Adipocyte (in vitro differentiated cells): ENCODE data around the gene KRT26.
A peak's percentile ranks its signal among the peaks of the same experiment; 100 is the strongest.
"Not testable (repeated sequence)": the region's sequence is repeated elsewhere in the genome, so short reads cannot be mapped to it uniquely, and the experiment has no call there.

Experiments used
- DNase-seq: peaks from one replicate; pipeline ENCODE4 v3.0.0-alpha.2; 2015; ENCODE audit warnings: low read depth
- H3K27me3 ChIP-seq: replicated peaks from 2 replicates; pipeline ENCODE4 v1.7.0; 2013; ENCODE audit warnings: mild to moderate bottlenecking, low read length, moderate library complexity; ENCODE audit not compliant: control insufficient read depth, insufficient read depth
- H3K36me3 ChIP-seq: 2 replicates; pipeline ENCODE4 v1.7.0; 2013; ENCODE audit warnings: low read length, mild to moderate bottlenecking, moderate library complexity; ENCODE audit not compliant: control insufficient read depth, insufficient read depth, severe bottlenecking
- H3K4me1 ChIP-seq: 2 replicates; pipeline ENCODE4 v1.7.0; 2013; ENCODE audit warnings: mild to moderate bottlenecking, low read length, moderate library complexity; ENCODE audit not compliant: control insufficient read depth, insufficient read depth
- H3K4me3 ChIP-seq: 2 replicates; pipeline ENCODE4 v1.7.0; 2013; ENCODE audit warnings: mild to moderate bottlenecking, low read length, moderate library complexity
- H3K9ac ChIP-seq: 2 replicates; pipeline ENCODE4 v1.7.0; 2013; ENCODE audit warnings: mild to moderate bottlenecking, low read length, moderate library complexity
- H3K9me3 ChIP-seq: 2 replicates; pipeline ENCODE4 v1.7.0; 2013; ENCODE audit warnings: mild to moderate bottlenecking, low read length, moderate library complexity; ENCODE audit not compliant: control insufficient read depth

KRT26 gene, protein sequence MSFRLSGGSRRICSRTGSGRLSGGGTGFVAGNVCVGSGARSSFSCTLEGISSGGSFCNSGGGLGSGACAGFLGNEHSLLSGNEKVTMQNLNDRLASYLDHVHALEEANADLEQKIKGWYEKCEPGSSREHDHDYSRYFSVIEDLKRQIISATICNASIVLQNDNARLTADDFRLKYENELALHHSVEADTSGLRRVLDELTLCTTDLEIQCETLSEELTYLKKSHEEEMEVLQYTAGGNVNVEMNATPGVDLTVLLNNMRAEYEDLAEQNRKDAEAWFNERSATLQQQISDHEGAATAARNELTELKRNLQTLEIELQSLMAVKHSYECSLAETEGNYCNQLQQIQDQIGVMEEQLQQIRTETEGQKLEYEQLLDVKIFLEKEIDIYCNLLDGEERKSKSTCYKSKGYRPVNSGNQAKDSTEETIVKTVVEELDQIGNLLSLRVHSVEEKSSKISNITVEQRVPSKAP

DNA sequence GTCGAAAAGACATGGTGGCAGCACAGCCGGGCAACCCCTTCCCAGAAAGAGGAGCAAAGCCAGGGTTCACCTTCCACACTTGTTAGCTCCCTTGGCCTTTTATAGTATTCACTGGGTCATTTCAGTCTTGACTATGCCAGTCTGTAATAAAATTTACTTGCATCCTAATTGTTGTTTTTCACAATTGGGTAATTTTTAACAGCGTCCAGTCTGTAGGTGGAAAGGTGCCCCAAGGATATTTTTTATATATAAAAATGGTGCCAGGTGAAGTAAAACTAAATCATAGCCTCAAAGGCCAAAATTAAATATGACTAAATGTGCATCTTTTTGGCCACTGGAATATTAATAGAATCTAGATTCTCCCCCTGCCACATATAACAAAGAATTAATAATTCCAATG lies at the start of gene KRT26:
Gene KRT26, minus strand, starts transcription at position 101 of the 400 bp plus-strand sequence. Its CDS starts 88 bp downstream, at position 13.
- Histone ChIP-seq H3K9me3 (no peaks in the 10 kb centered on the region), H3K36me3 (no peaks in the 10 kb centered on the region), H3K9ac (no peak within 1 kb of the TSS), H3K27me3 (peaks cover 24% of the 10 kb centered on the region), H3K4me3 (no peak within 1 kb of the TSS), H3K4me1 (no peaks in the 10 kb centered on the region)
- DNase-seq: no peak

DNA sequence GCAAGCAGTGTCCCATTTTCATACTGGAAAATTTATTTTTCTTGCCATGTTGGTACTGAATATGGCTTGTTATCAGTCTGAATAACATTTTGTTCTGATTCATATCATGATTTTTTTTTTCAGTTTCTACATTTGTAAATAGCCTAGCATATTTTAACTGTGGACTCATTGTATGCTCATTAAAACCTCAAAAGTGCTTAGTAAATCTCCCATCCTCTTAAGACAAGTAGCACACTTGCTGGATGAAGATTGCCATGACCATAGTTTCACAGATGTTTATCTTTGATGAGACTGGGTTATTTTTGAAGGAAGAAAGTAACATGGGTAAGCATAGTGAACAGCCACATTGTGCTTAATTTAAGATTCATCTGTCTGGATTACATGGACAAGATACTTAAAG lies 49.5 kb upstream of the KRT26 start:
- Histone ChIP-seq H3K4me1 (peaks cover 27% of the 10 kb centered on the region), H3K36me3 (peaks cover 13% of the 10 kb centered on the region), H3K9ac (no peak overlapping the region), H3K4me3 (no peak overlapping the region), H3K9me3 (no peaks in the 10 kb centered on the region), H3K27me3 (no peaks in the 10 kb centered on the region)
- no peak for DNase-seq

- H3K9ac ChIP-seq: peak overlapping the region; percentile 94
- peak overlapping the region; percentile 96 for H3K4me3 ChIP-seq
- no peaks in the 10 kb centered on the region for H3K27me3 ChIP-seq
- H3K4me1 ChIP-seq: peaks cover 27% of the 10 kb centered on the region
- H3K9me3 ChIP-seq: no peaks in the 10 kb centered on the region
- no peak for DNase-seq
- peaks cover 13% of the 10 kb centered on the region for H3K36me3 ChIP-seq
These were observed 48.3 kb upstream of the KRT26 start for GRCh38 chr17:40820228-40820838.

GRCh38 chr17:40819528-40820125 lies 47.6 kb upstream of the KRT26 start:
- H3K9ac ChIP-seq: peak overlapping the region; percentile 94
- H3K4me3 ChIP-seq: peak overlapping the region; percentile 96
- peaks cover 27% of the 10 kb centered on the region for H3K4me1 ChIP-seq
- peaks cover 13% of the 10 kb centered on the region for H3K36me3 ChIP-seq
- DNase-seq: peak; percentile 44
- H3K27me3 ChIP-seq: no peaks in the 10 kb centered on the region
- H3K9me3 ChIP-seq: no peaks in the 10 kb centered on the region

- peaks cover 13% of the 10 kb centered on the region for H3K36me3 ChIP-seq
- H3K27me3 ChIP-seq: no peaks in the 10 kb centered on the region
- peak overlapping the region; percentile 94 for H3K9ac ChIP-seq
- peaks cover 27% of the 10 kb centered on the region for H3K4me1 ChIP-seq
- peak overlapping the region; percentile 96 for H3K4me3 ChIP-seq
- DNase-seq: peak; percentile 91
- no peaks in the 10 kb centered on the region for H3K9me3 ChIP-seq
These were observed 46.9 kb upstream of the KRT26 start for GRCh38 chr17:40818733-40819527.

DNA sequence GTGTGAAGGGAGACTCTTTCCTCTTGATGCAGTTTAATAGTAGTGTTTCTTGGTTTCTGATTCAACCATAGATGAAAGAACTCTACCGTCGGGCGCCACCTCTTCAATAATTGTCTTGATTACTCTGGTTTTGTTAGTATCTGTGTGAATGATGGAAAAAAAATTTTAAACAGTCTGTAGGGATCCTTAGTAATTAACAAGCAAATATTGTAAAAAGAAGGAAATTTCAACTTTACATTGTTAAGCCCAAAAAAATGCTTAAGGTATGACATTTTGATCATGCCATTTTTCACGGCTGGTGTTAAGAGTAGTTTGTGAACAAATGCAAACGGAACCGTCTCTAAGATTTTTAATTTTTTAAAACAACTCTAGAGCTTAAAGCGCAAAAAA lies 46.3 kb upstream of the KRT26 start:
- H3K36me3 ChIP-seq: peaks cover 13% of the 10 kb centered on the region
- peak overlapping the region; percentile 96 for H3K4me3 ChIP-seq

GRCh38 chr17:40817103-40817682 lies 45.2 kb upstream of the KRT26 start:
- no peak overlapping the region for H3K9ac ChIP-seq

More for the DNA sequence above, 46.3 kb upstream of the KRT26 start:
- no peaks in the 10 kb centered on the region for H3K9me3 ChIP-seq
- H3K9ac ChIP-seq: peak overlapping the region; percentile 94
- H3K4me1 ChIP-seq: peaks cover 27% of the 10 kb centered on the region
- peak; percentile 13 for DNase-seq
- no peaks in the 10 kb centered on the region for H3K27me3 ChIP-seq

DNA sequence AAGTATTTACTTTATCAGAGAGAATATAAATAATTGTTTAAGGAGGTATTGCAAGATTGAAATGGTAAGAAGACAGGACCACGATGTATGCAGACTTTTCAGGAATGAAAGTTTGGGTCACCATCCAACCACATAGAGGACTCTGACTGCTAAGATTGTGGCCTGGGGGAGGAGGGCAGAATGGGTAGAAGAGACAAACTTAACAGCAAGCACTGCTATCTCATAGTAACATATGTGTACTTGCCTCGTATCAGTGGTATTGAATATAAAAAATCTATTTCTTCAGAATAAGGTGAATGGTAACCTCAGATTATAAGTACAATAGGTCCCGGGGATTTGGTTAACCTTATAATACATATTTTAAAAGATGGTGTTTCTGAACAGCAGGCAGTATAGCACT lies 44.6 kb upstream of the KRT26 start:
- peaks cover 13% of the 10 kb centered on the region for H3K36me3 ChIP-seq
- DNase-seq: no peak
- no peak overlapping the region for H3K9ac ChIP-seq
- H3K27me3 ChIP-seq: no peaks in the 10 kb centered on the region
- no peak overlapping the region for H3K4me3 ChIP-seq
- no peaks in the 10 kb centered on the region for H3K9me3 ChIP-seq
- H3K4me1 ChIP-seq: peaks cover 24% of the 10 kb centered on the region

More at GRCh38 chr17:40817103-40817682, 45.2 kb upstream of the KRT26 start:
- no peaks in the 10 kb centered on the region for H3K9me3 ChIP-seq
- H3K36me3 ChIP-seq: peaks cover 13% of the 10 kb centered on the region
- H3K4me1 ChIP-seq: peaks cover 27% of the 10 kb centered on the region
- no peaks in the 10 kb centered on the region for H3K27me3 ChIP-seq
- DNase-seq: no peak
- no peak overlapping the region for H3K4me3 ChIP-seq

DNA sequence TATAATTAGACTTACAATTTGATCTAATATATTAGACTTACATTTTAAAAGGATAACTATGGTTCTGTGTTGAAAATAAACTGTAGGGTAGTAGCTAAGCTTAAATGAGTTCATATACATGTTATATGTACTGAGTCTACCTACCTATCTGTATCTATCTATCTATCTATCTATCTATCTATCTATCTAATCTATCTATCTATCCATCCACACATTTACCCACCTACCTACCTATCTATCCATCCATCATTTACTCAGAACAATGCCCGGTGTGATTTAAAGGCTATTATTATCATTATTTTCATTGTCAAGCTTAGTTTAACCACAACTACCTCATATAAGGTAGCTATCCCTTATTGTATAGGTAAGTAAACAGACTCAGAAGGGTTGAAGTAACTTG lies 43.4 kb upstream of the KRT26 start:
- Histone ChIP-seq H3K27me3 (no peaks in the 10 kb centered on the region), H3K4me3 (no peak overlapping the region), H3K4me1 (peaks cover 13% of the 10 kb centered on the region), H3K36me3 (peaks cover 13% of the 10 kb centered on the region), H3K9me3 (no peaks in the 10 kb centered on the region), H3K9ac (no peak overlapping the region)
- DNase-seq: no peak

- not testable (repeated sequence) for H3K9ac ChIP-seq, H3K27me3 ChIP-seq, DNase-seq, H3K4me3 ChIP-seq, H3K9me3 ChIP-seq
- Histone ChIP-seq H3K4me1 (peaks cover 14% of the 10 kb centered on the region), H3K36me3 (peaks cover 13% of the 10 kb centered on the region)
These were observed 42.7 kb upstream of the KRT26 start for GRCh38 chr17:40814657-40815056.
